Measurements from ENCODE around the gene KHSRP.

KHSRP gene, protein sequence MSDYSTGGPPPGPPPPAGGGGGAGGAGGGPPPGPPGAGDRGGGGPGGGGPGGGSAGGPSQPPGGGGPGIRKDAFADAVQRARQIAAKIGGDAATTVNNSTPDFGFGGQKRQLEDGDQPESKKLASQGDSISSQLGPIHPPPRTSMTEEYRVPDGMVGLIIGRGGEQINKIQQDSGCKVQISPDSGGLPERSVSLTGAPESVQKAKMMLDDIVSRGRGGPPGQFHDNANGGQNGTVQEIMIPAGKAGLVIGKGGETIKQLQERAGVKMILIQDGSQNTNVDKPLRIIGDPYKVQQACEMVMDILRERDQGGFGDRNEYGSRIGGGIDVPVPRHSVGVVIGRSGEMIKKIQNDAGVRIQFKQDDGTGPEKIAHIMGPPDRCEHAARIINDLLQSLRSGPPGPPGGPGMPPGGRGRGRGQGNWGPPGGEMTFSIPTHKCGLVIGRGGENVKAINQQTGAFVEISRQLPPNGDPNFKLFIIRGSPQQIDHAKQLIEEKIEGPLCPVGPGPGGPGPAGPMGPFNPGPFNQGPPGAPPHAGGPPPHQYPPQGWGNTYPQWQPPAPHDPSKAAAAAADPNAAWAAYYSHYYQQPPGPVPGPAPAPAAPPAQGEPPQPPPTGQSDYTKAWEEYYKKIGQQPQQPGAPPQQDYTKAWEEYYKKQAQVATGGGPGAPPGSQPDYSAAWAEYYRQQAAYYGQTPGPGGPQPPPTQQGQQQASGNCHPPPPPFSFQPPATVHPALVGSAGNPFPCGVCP

DNA sequence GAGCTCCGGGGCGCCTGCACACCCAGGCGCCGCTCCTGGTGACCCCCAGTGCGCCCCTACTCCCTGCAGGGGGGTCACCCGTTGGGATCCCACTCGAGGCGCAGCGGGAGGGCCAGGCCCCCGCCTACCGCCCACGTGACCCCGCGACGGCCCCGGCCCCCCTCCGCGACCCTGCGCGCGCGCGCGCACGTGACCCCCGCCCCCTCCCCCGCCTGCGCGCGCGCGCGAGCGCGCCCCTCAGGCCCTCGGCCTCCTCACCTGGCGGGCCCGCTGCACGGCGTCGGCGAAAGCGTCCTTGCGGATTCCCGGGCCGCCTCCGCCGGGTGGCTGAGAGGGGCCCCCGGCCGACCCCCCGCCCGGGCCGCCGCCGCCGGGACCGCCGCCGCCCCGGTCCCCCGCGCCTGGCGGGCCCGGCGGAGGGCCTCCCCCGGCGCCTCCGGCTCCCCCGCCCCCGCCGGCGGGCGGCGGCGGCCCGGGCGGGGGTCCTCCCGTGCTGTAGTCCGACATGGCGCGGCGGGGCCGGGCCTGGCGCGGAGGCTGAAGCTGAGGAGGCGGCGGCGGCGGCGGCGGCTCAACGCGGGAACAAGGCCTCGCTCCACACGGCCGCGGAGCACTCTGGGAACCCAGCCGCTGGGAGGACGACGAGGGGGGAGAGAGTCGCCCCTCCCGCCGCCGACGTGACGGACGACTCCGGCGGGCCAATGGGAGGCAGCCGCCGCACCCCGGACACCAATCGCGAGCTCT lies at the start of gene KHSRP:
Gene KHSRP, minus strand, starts transcription at position 617 of the 744 bp plus-strand sequence. Its CDS starts 110 bp downstream, at position 507.
- TF ChIP-seq, protein P1, sequence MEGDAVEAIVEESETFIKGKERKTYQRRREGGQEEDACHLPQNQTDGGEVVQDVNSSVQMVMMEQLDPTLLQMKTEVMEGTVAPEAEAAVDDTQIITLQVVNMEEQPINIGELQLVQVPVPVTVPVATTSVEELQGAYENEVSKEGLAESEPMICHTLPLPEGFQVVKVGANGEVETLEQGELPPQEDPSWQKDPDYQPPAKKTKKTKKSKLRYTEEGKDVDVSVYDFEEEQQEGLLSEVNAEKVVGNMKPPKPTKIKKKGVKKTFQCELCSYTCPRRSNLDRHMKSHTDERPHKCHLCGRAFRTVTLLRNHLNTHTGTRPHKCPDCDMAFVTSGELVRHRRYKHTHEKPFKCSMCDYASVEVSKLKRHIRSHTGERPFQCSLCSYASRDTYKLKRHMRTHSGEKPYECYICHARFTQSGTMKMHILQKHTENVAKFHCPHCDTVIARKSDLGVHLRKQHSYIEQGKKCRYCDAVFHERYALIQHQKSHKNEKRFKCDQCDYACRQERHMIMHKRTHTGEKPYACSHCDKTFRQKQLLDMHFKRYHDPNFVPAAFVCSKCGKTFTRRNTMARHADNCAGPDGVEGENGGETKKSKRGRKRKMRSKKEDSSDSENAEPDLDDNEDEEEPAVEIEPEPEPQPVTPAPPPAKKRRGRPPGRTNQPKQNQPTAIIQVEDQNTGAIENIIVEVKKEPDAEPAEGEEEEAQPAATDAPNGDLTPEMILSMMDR (IDR thresholded peaks at IDR 0.05; ENCODE audit: low read depth, low read length) = no peak
- H3K4me3 ChIP-seq (ENCODE audit: low read depth, low read length) = peak within 1 kb of the TSS; percentile 94

GRCh38 chr19:6473647-6474046 lies 49.0 kb upstream of the KHSRP start:
- TF ChIP-seq, protein P1 (IDR thresholded peaks at IDR 0.05; ENCODE audit: low read depth, low read length) = no peak
- no peak overlapping the region for H3K4me3 ChIP-seq (ENCODE audit: low read depth, low read length)

GRCh38 chr19:6472713-6473112 lies 48.1 kb upstream of the KHSRP start:
- no peak overlapping the region for H3K4me3 ChIP-seq (ENCODE audit: low read depth, low read length)
- TF ChIP-seq, protein P1 (IDR thresholded peaks at IDR 0.05; ENCODE audit: low read depth, low read length) = no peak

- no peak overlapping the region for H3K4me3 ChIP-seq (ENCODE audit: low read depth, low read length)
Measured at GRCh38 chr19:6471076-6471475, 46.5 kb upstream of the KHSRP start.

DNA sequence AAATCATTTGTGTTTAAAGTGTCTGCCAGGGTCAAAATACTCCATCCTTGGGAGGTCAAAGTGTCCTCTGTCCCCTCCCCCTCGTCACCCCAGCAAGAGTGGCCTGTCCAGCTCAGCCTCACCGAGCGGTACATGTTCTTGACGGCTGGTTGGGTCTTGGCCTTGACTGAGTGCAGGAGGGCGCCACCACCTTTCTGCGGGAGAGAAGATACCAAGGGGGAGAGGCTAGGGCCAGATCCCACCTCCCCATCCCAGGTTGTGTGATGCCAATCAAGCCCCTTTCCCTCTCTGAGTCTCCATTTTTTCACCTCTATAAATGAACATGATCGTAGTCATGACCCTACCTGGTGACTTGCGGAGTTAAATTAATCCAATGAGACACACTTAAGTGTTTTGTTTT lies 45.6 kb upstream of the KHSRP start:
- H3K4me3 ChIP-seq (ENCODE audit: low read depth, low read length) = no peak overlapping the region
- TF ChIP-seq, protein P1 (IDR thresholded peaks at IDR 0.05; ENCODE audit: low read depth, low read length) = no peak

More at GRCh38 chr19:6471076-6471475, 46.5 kb upstream of the KHSRP start:
- TF ChIP-seq, protein P1 (IDR thresholded peaks at IDR 0.05; ENCODE audit: low read depth, low read length) = no peak

DNA sequence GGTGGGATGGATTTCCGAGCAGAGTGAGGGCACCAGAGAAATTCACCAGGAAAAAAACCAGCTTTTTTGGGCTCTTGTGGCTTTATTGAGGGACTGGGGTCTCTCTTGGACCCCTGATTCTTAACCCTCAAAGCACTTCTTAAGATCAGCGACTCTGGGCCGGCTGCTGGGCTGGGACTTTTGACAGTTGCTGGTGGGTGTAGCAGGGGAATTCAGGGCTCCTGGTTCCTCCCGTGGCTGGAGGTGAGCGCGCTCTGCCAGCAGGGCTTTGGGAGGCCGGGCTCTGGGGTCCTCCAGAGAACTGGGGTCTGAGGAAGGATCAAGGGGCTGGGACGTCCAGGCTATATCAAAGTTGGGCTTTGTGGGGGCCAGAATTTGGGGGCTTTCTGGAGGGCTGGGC lies 42.8 kb upstream of the KHSRP start:
- H3K4me3 ChIP-seq (ENCODE audit: low read depth, low read length) = no peak overlapping the region
- TF ChIP-seq, protein P1 (IDR thresholded peaks at IDR 0.05; ENCODE audit: low read depth, low read length) = no peak

All from WI38 (cell line).